GF-D8 (cell line): ENCODE data around the gene DISC1.
"Not testable (repeated sequence)": the region's sequence is repeated elsewhere in the genome, so short reads cannot be mapped to it uniquely, and the experiment has no call there.

Source experiments
- DNase-seq: peaks from one replicate; lab custom pipeline; 2025; lab: John Stamatoyannopoulos, UW

Gene DISC1

DNA sequence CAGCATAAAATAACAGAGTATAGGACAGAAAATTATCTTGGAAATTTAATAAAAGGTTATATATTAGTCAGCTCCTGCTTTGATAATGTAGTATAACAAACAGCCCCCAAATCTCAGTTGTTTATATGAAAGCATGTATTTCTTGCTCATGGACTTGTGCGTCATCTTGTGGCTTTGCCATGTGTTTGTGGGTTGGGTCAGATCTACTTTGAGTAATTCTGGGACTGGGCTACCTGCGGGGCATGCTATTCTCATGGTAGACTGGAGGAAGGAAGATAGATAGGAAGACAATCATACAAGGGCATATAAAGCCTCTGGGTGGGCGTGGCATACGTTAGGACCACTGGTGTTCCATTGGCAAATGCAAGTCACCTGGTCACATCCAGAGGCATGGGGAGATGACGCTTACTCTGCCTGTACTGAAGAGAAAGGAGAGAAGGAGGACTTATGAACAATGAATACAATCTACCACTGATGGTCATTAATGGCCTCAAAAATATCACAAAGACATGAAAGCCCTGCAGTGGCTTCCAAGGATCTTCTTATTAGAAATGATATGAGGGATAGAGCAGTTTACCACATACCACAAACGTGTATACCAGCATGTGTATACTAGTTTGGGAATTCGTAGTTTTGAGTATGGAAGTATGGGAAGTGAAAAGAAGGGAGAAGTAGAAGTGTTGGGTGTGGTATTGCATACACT lies 267.0 kb downstream of the DISC1 start:
- DNase-seq: no peak

DNA sequence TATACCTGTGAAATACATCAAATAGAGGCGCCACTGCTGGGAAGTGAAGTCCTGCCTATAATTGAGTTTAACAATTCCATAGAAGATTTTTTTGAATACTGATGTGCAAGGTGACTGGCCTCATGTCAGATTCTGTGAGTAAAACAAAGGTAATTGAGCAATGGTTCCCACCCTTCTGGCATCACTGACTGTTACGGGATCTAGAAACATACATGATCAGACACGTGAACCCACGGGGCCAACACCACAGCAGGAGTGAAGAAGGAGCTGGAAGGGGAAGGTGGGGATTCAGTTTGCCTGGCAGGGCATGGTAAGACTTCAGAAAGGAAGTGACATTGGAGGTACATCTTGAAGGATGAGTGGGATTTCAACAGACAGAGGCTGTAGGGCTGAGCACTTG lies 270.2 kb downstream of the DISC1 start:
- DNase-seq: no peak

DNA sequence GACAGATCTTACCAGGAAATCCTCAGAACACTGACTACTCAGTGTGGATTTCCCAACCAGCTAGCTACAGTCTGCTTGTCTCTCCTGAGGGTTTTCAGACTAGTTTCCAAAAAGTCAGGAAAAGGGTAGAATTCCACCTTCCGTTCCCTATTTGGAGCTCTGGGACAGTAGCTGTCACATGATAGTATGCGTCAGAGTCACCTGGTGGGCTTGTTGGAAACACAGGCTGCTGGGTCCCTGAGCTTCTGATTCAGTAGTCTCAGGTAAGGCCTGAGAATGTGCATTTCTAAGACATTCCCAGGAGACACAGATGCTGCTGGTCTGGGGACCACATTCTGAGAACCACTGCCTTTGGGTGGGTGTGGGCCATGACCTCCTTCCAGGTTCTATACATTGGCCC lies 272.5 kb downstream of the DISC1 start:
- no peak for DNase-seq

DNA sequence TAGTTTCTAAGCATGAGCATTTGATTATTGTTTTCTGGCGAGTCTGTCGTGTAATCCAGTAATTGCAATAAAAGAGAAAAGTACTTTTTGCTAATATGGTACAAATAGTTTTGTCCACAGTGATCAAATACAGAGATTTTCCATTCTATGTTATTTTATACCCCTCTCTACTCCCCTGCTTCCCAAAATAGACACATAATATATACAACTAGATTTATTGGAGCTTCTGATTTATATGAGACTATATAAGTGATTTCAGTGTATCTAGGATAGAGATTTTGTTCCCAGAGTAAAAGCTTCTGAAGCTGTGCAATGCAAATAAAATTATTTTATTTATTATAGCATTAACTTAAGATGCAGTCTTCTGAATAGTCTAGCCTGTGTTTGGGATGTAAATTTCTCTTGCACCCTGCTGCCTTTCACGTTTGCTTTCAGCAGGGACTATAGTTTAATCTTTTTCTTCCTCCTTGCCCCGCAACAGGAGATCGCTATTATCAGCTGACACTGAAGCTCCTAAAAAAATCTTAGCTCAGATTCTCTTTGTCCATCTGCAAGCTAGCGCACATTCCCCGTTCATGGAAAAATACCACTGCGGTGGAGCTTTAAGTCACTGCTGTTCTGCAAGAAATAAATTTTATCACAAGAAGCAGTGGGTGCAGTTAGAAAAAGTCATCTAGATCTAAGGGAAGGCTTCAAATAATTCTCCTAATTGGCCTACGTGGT lies 273.3 kb downstream of the DISC1 start:
- DNase-seq: no peak

DNA sequence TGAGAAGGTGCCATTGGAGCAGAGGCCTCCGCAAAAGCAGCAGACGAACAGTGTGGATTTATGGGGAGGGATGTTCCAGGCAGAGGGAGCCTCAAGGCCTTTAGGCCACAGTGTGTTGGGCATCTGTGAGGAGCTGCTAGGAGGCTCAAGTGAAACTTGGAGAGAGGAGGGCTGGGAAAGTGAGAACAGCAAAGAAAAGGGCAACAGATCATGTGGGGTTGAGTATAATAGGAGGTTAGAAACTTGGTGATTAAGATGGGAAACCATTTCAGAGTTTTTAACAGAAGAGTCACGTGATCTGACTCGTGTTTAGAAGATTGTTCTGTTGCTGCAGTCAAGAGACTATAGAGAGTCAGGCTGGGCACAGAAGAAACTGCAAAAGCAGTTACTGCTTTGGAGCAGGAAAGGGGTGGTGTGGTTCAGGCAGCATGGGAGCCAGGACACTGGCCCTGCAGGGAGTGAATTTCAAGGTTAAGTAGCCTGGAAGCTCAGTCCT lies 277.0 kb downstream of the DISC1 start:
- no peak for DNase-seq

DNA sequence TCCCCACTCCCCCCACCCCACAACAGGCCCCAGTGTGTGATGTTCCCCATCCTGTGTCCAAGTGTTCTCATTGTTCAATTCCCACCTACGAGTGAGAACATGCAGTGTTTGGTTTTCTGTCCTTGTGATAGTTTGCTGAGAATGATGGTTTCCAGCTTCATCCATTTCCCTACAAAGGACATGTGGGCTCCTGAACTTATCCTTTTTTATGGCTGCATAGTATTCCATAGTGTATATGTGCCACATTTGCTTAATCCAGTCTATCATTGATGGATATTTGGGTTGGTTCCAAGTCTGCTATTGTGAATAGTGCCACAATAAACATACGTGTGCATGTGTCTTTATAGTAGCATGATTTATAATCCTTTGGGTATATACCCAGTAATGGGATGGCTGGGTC lies 280.7 kb downstream of the DISC1 start:
- DNase-seq: not testable (repeated sequence)

DNA sequence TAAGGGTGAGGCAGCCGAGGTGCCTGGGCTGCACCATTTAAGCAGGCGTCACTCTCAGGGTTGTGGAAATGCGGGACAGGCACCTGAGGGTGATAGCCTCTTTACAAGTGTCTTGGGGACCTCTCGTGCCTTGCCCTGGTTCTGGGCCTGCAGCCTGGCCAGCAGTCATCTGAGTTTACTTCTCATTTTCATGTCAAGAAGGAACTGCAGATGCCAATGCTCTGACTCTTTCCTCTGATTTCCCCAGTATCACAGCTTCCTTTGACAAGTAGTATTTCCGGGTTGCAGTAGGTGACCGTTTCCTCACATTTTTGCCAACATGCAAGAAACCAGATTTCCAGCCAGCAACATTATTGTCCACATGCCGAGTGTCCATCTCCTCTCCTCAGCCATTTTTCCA lies 286.9 kb downstream of the DISC1 start:
- no peak for DNase-seq

DNA sequence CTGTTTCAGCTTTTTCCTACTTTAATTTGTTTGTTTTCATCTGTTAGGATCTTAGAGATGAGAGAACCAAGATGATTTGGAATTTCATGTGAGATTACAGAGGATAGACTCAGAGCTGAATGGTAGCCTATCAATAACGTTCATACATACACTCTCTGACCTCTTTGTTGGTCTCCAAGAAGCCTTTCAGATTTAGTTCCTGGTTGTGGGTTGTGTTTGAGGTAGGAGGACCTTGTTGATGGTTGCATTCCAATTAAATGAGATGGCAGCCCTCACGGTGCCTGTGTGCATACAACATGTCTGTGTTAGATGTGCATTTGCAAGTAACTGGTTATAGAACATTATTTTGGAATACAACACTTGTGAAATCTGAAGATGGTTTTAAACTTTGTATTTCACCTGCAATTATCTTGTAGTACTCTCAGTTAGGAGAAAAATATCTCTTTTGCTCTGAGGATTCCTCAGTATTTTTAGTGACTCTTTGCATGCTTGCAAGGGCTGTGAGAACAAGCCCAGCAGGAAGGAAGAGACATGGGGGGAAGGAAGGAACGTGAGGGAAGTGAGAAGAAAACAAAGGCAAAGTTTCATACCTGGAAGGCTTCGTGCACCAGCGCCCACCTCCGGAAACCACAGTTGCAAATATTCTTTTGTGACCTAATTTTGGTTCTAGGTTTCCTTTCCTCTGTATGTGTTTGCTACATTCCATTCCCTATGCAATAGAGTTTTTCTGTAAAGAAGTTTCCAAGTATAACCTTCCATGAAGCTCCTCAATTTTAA lies 291.8 kb downstream of the DISC1 start:
- DNase-seq: no peak

DNA sequence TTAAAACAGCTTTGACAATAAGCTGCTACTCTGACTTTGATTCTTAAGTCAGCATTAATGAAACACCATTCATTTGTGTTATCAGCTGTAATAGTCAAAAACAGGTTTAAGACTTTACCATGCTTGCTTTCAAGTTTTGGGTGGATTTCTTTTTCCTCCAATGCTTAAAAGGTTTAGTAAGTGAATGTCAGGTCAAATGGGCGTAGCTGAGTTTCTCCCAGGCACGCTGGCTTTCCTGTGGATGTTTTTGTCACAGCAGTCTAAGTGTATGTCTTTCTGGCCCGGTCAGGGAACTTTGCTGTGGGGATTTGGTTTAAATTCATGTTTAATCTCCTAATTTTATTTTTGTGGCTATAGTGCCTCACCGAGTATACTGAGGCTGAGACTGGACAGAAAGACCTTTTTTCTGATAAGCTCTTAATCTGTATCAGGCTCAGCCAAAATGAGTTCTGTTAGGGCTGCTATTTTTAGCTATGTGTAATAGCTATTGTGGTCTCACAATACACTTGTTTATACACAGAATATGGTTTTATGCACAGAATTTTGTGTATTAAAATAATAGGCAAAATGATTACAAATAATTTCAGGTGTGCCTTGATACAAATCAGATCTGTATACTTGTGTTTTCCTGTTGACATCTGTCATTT lies 292.8 kb downstream of the DISC1 start:
- no peak for DNase-seq

DNA sequence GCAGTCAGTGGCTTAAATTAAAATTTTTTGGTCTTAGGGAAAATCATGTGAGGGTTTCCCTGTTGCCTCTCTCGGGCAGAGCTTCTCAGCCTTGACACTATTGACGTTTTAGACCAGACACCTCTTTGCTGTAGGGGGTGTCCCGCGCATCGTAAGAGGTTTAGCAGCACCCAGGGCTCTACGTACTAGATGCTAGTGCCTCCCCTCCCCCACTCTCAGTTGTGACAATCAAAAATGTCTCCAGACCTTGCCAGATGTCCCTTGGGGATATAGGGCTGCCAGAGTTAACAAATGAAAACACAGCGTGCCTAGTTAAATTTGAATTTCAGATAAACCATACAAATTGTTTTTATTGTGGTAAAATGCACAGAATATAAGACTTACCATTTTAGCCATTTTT lies 293.3 kb downstream of the DISC1 start:
- DNase-seq: no peak

DNA sequence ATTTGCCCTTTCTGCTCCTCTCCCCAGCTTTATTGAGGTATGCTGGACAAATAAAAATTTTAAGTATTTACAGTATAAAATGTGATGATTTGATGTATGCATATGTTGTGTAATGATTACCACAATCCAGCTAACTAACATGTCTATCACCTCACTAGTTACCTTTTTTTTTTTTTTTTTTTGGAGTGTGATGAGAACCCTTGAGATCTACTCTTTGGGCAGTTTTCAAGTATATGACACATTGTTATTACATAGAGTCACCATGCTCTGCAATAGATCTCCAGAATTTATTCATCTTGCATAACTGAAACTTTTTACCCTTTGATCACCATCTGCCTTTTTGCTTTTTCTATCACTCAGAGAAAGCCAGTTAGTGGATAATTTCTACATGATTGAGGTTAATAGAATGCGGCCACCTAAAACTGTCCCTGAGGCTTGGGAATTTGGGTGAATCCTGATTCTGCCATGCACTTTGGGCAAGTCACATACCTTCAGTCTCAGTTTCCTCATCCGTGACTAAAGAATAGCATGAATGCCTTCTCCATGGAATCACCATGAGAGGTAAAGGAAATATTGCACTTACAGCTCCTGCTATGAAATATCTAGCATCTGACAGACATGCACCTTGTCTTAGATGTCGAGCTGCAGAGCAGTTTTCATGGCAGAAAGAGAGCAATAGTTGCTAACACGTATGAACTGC lies 295.2 kb downstream of the DISC1 start:
- no peak for DNase-seq

DNA sequence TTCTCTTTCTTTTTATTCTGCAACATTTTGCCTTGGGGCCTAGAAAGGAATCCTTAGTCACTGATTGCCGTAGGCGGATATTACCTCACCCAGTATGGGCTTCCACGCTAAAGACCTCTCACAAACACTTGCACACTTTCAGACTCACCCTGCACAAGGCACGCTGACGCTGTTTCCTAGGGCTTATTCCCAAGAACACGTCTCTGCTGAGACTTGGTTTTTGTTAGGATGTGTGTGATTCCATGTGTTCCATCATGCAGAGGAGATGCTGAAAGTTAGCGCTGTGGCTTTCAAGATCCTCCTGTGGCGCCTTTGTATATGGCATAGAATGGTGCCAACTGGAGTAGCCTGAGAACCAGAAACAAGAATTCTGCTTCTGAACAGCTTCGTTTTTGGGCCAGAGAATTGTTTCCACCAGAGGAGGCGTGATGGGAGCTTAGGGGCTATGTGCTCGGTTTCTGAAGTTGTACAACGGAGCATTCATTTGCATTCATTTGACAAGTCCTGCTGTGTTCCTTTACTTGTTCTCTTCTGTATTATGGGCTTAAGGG lies 297.0 kb downstream of the DISC1 start:
- DNase-seq: no peak

DNA sequence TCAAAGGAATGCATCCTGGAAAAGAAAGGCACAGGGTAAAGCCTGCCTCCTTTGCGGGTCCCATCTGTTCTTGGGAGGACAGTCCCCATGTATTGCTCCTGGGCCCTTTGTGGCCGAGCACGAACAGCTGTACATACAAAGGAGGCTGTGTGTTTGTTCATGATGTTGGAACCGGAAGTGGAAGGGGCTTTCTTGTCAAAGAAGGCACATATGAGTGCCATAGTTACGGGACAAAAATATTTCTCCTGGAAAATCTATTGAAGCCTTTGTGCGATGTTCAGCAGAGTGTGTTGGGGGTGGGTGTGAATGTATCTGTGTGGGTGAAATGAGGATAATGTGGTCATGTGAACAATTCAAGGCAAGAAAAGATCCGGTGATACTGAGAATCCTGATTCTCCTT lies 297.6 kb downstream of the DISC1 start:
- no peak for DNase-seq

DNA sequence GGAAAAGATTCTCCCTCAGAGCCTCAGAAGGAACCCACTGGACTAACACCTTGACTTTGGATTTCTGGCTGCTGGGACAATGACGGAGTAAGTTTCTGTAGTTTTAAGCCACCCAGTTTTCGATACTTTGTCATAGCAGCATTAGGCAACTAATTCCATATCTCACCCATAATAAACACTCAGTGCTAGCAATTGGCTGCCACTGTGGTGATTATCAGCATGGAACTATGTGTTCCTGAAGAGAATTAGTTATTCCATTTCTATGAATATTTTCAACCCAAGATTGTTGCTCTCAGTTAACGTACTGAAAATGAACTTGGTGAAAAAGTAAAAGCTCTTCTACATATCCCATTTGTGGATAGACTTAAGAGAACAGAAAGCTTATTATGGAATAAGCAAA lies 299.3 kb downstream of the DISC1 start:
- no peak for DNase-seq

DNA sequence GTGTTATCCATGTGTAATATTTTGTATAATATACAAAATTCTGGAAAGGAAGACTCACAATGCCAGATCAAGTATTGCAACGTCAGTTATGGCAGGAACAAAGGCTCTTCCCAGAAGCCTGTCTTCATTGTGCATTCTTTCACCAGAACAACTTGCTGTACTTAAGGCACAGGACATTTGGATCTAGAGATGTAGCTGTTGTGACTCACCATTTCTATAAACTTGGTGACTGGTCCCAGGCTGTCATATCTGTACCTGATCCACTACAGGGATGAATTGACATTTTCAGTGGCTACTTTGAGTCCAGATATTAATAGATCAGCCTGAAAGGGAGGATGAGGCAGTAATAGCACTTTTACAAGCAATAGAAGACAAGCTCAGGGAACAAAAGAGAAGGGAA lies 299.8 kb downstream of the DISC1 start:
- no peak for DNase-seq

DNA sequence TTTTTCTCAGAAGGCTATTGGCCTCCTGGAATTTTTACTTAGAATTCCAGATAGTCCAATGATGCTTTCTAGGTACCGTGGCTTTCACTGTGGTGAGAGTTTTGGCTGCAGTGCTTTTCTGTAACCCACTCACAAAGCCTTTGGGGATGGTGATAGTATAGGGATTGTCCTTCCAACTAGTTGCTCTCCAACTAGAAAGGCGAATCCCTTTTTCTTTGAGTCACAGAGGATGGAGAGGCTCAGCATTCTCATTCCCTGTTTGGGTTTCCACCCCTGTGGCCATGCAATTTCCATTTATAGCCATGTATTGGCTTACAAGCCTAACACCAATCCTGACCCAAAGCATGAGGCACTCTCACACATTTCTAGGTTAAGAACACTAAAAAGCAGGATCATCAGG lies 300.3 kb downstream of the DISC1 start:
- DNase-seq: no peak

DNA sequence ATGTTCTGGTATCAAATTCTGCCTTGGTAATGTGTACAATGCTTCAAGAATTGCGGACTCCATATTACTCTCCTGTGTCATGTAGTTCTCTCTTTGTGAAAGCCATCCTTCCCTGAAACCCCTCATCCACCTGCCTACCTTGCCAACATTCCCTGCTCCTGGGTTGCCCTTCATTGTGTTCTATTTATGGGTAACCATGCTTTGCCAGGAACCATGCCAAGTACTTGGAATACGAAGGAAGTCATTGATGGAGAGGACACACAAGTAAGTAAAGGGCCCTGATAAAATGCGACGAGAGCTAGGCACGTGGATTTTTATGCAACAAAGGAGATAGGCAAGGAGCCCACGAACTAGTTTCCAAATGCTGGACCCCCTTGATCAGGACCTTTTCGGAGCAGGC lies 300.8 kb downstream of the DISC1 start:
- no peak for DNase-seq

DNA sequence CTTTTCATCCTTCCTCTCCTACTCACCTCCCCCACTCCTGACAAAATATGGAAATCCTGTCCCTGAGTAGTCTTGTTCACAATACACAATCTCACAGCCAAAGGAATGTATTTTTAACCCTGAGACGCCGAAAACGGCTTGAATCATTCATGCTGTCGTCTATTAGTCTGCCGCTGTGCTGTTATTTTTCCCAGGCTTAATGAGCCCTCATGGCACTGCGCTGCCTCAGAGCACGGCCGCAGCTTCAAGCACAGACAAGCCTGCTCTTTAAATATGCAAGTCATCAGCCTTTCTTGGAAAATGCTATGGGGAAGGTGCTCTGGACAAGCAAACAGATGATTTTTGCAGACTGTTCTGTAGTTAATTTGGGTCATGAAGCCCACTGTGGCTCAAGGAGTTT lies 302.7 kb downstream of the DISC1 start:
- DNase-seq: no peak

DNA sequence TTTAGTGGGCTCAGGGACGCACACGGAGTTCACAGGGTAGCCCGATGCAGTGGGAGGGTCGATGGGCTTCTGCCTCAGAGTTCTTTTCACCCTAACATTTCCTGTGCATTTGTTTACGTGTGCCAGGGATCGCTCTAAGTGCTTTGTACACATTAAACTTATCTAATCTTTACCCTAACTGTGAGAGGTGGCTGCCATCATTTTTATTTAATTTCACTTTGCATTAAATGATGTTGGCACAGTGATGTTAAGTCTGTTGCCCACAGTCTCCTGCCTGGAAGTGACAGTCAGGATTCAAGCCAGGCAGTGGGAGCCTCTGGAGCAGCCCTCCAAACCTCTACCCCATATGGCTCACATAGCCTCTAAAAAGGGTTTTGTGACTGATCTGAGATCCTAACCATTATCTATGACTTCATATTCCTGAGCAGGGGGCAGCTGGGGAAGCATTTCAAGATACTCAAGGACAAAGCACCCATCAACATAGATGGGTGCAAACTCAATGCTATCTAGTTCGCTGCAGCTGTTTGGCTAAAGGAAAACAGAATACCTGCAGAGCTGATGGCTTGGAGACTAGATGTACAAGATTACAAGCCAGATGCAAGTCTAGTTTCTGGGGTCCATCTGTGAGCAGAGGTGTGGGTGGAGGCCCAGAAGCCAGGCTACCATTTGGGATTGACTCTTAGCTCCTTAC lies 303.8 kb downstream of the DISC1 start:
- DNase-seq: no peak

DNA sequence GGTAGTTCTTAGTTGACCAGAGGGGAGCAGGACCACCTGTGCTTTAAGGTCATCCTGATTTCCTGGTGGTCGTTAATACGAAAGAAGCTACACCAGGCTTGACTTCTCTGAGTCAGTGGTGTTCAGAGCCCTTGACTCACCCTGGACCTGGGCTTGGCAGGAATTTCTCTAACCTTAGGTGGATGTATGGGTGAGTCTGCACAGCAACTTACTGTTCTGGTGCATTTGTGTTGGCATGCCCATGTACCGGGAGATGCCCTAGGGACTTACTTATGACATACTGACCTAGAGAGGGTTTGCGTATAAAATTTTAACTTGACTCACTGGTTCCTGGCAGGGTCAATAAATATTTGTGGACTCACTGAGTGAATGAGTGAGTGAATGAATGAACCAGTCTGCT lies 304.6 kb downstream of the DISC1 start:
- no peak for DNase-seq
